ENCODE data around the gene SLC29A3.
A peak's percentile ranks its signal among the peaks of the same experiment; 100 is the strongest.

Gene SLC29A3

DNA sequence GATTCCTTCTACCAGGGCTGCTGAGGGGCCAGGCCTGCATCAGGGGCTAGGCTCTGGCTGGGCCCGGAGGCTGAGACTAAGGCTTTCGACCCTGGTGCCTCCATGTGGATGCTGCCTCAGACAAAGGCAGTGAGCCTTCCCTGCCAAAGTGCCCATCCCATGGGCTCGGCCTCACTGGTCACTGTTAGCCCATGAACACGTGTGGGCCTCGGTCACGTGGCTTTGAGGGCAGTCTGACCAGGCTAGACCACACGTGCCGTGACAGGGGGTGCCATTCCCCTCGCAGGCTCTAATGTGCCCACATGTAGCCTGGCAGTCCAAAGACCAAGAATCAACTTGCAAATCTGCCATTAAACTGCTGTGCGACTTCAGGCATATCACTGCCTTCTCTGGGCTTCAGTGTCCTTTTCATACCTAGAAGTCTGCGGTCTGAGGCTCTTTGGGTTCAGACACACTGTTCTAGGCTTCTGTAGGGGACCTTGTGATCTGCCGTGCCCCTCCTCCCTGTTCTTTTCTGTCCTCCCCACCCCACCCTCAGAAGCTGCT lies 17.6 kb upstream of the SLC29A3 start:
- no peak for DNase-seq

DNA sequence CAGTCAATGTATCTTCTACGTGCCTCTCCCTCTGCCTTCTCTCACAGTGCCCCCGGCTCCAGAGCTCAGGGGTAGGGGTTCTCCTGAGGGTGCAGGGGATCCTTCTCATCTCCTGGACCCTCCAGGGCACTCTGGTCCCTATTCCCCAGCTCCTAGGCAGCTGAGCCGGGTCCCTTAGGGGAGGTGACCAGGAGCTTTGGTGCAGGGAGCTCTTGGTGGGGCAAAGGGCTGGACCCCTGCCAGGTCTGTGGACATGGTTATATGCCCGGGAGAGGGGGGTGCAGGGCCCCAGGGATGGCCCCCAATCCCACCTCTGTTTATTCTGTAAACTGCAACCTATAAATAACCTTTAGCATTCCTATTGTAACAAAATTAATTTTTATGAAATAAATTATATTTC lies 16.6 kb upstream of the SLC29A3 start:
- no peak for DNase-seq

DNA sequence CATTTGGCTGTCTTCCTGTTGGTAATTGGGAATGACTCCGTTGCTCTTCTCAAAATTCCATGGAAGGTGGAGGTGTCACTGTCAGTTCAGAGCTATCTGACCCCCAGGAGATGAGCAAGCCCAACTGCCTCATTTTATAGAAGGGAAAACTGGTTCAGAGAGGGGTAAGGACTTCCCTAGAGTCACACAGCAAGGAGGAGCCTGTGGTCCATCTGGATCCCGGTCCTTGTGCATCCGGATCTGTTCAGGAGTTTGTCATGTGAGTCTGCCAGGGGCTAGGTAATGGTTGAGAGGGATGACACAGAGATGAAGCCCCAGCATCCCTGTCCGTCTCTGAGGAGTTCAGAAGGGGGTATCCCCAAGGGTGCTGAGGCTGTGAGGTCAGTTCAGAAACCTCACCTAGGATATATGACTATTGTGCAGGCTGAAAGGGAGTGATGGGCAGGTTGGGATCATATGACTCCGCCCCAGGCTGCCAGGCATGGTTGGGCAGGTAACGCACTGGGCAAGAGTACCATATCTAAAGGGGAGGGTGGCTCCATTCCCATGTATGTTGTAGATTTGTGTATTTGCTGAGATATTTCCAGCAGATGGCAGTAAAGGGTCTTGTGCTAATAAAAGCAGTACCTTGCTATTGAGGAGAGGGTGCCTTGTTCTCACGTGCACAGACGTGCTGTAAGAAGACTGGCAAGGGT lies 16.0 kb upstream of the SLC29A3 start:
- DNase-seq, result no peak

DNA sequence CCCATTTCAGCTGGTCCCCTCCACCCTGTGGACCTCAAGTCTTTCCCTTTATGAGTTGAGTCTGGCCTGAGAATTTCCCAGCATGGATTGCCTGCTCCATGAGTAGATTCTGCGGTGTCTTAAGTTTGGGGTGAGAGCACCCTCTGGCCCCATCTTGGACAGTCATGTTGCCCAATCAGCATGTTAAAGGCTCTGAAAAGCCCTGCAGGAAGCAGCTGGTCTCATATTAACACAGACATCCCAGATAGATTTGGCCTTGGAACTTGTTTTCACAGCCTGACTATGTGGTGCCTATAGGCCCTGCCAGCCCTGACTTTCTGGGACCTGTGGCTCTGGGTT lies 15.5 kb upstream of the SLC29A3 start:
- DNase-seq, result no peak

DNA sequence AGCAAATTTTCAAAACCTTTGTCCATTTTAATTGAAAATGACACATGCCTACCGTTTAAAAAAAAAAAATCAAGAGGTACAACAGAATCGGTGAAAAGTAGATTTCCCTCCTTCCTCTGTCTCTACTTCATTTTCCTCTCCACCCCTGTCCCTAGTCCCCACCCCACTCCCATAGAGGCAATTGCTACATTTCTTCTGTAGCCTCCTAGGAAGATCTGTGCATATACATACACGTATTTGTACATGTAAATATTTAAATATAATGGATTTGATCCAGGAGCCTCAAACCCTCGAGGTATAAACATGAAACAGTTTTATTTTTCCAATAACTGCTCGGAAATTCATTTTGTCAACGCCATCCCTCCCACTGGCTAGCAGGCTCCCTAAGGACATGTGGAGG lies 14.1 kb upstream of the SLC29A3 start:
- no peak for DNase-seq

DNA sequence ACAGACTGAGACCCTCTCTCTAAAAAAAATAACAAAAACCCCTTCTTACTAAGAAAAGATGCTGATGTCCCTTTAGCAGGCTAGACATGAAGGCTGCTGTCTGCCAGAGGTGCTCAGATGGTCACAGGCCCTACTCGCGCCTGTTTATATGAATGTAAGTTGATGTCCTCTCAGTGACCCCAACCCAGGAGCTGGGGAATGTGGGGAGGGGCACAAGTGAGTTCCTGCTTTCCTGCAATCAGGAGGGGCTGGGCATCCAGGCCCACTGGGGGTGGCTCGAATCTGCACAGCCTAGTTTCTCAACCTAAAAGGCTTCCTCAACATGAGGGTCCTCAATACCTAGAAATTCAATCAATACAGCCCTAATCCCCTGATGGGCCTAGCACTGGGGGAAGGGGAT lies 12.1 kb upstream of the SLC29A3 start:
- no peak for DNase-seq

DNA sequence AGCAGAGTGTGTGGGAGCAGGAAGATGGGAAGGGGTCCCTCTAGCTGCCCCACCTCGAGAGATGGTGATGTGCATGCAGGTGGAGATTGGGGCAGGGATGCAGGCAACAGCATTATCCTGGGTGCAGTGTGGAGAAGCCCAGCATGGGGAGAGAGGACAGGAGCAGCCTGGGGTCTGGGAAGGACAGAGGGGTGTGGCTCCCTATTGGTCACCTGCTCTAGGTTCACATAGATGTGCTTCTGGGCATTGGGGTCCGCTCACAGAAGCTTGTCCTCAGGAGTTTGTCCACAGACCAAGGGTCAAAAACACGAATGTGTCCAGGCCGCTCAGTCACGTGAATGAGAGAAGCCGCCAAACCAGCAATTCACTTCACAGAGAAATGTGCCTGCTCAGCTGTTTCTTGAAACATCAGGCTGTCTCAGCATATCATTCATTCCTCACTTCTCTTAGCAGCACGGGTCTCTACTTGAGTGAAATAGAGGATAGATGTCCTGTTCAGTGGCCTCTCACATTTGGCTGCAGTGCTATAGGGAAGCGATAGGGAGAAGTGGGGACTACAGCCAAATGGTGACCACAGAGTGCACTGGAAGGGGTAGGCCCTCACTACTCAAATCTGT lies 11.5 kb upstream of the SLC29A3 start:
- DNase-seq, result no peak

DNA sequence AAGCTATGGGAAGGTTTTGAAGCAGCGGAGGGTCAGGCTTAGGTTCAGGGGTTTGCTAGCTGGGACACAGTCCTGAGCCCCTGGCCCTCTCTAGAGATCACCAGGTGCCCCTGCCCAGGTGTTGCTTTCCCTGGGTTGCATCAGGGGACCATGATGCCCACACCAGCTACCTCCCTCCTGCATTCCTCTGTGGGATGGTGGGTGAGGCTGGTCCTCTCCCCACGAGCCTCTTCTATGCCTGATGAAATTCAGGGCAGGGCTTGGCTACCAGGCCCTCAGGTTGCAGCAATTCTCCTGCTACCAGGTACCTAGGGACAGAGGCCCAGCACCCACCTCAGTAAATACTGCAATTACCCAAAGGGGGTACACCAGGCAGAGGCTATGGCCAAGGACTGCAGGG lies 10.8 kb upstream of the SLC29A3 start:
- no peak for DNase-seq

DNA sequence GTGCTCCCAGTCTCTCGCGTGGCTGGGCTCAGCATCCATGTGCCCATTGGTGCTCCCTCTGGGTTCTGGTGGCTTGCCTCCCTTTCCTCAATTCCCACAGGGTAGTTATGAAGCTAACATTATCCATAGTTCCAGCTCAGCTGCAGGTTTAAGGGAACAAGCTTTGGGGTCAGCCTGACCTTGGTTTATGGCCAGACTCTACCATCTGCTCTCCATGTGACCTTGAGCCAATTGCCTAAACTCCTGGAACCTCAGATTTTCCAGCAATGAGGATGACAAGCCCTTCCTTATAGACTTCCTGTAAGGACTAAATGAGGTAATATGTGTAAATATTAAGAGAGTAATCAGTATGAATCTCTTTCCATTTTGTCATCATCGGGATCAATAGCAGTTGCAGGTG lies 10.1 kb upstream of the SLC29A3 start:
- DNase-seq, result no peak

DNA sequence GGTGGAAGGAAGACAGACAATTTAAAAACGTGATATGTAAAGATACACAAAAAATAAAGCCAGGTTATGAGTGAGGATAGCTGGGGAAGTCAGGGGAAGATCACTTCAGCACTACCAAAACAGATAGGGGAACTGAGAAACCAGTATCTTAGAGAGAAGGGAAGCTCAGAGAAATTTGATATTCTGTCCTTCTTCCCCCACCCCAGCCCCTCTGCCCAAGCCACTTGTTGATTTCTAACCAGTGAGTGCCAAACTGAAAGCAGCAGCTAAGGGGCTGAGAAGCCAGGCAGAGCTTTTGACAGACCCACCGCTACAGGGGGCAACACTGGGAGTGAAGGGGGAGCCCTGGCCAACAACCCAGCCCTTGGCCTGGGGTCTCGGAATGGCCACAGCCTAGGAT lies 9.1 kb upstream of the SLC29A3 start:
- DNase-seq, result no peak

DNA sequence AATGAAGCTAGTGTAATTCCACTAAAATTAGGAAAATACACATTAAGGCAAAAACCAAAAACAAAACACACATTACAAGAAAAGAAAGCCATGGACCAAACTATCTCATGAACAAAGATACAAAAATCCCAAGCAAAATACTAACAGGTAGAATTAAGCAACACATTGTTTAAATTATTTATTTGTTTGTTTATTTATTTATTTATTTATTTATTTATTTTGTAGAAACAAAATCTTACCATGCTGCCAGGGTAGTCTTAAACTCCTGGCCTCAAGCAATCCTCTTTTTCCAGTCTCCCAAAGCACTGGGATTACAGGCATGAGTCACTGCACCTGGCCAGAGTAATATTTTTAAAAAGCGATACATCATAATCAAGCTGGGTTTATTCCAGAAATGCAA lies 6.8 kb upstream of the SLC29A3 start:
- no peak for DNase-seq

DNA sequence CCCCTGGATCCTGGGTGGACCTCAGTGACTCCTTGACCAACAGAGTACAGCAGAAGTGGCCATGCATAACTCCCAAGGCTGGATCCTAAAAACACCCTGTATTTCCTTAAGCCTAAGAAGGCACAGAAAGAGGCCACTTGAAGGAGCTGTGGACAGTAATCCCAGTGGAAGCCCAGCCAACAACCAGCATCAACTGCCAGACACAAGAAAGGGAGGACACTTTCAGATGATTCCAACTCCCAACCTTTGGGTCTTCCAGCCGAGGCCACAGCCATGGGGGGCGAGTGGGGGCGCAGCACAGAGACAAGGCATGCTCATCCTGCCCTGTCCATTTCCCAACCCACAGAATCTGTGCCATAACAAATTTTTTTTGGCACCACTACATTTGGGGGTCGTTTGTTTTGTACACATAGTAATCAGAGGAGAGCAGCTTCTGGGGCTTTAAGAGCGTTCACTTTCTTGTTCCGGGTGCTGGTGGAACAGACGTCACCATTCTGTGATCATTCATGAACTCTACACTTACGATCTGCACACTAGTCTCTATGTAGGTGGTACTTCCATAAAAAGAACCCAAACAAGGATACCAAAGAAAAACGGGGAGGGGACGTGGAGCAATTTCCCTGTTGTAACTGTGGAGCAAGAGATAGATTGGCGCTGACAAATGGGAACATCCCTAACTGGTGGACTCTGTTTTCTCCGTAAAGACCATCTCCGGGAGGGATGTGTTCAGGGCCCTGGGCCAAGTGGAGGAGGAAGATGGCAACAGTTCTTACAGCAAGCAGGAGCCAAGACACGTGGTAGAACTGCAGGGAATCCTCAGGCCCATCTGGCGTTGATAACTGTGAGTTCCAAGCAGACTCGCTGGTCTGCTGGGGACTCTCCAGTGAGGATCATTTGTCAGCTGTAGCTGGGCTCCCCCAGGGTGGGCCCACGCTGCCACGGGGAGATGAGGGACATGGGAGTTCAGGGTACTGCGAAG lies 6.0 kb upstream of the SLC29A3 start:
- no peak for DNase-seq

DNA sequence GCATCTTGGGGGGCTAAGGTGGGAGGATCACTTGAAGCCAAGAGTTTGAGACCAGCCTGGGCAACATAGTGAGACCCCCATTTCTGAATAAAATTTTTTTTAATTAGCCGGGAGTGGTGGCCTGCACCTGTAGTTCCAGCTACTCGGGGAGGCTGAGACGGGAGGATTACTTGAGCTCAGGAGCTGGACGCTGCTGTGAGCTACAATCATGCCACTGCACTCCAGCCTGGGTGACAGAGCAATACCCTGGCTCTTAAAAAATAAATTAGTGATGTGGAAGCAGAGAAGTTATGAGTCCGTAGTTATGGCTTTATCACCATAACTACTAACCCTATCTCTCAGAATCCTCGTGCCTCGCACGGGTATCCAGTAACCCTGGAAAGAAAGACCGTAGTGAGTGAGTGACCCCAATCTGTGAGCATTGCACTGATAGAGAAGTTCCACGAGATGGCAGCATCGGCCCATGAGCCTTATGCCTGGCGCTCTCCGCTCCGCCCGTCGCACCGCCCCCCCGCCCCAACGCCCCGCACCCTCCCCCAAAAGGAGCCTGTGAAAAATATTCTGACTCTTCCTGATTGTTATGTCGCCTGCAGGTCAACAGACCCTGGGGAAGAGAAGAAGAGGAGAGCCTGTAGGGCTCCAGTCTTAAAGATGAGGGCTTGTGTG lies 4.9 kb upstream of the SLC29A3 start:
- peak; percentile 83 for DNase-seq

DNA sequence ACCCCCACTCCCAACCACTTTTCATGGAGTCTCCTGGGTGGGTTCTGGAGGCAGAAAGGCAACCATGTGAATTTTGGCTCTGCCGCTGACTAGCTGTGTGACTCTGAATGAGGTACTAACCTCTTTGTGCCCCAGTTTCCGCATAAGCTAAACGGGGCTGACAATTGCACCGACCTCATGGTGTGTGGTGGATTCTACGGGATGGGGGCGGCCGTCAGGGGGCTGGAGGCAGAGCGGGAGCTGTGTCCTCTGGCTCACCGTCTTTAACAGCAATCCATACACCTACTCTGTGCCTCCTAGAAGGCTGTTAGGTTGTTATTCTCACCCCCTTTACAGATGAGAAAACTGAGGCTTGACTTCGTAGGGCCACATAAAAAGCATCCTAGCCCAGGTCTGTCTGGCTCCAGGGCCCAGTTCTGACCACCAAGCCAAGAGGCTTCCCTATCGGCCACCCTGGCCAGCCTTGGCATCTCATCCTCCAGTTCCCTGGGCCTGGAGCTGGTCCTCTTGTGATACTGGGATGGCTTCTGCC lies 4.3 kb upstream of the SLC29A3 start:
- DNase-seq, result no peak

DNA sequence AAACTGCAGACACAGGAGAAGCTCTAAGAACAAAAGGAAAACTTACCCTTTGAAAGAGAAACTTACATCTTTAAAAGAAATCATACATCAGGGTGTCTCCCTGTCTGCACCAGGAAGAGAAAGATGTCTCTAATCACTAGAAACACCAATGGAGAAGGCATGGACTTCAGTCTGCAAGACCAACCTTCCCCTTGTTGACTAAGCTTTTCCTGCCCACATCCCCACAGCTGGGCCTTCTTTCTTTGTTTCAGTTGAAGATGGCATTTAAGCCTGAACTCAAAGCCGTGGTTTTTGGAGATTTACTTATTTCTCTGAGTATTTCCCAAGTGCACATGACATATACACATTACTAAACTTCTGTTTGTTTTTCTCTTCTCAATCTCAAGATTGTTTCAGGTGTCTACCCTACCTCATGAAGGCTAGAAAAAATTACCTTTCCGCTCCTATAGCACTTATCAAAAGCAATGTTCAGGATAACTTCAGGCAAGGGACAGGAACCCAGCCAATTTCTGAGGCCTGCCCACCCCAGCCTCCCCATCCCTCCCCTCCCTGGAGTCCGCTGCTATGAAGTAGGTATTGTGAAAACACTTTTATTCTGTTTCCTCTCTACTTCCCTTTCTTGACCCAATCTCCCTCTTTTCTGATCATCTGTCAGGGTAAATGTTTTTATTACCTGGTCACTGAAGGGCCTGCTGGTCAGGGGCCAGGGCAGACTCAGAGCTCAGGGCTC lies 2.8 kb upstream of the SLC29A3 start:
- no peak for DNase-seq

DNA sequence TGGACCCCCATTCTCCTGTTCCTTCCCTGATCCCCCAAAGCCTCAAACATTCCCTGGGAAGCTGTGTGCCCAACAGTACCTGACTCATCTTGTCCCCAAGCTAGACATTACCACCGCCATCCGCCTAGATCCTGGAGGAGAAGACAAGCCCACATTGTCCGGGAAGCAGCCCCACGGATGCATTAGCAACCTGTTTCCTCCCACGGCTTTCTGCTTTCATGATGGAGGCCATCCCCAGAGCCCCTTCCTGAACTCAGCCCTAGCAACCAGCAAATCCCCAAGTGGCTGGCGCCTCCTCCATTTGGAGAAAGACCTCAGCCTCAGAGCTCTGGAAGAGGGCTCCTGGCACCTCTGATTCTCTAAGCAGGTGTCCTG lies 2.3 kb upstream of the SLC29A3 start:
- DNase-seq, result no peak

DNA sequence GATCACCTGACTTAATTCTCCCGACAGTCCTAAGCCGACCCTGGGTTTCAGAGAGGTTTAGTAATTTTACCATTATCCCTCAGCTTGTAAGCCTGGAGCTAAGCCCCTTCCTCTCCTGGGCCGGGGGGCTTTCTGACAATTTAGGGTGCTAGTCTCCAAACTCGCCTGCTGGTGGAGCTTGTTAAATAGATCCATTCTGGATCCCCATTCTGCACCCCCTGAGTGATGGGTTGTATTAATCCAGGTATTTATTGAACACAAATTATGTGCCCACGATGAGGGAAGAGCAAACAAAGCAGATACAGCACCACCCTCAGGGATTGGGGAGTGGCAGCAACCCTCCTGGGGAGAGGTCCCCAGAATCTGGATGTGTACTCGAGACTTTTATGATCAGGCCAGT lies 1.3 kb upstream of the SLC29A3 start:
- DNase-seq, result no peak

DNA sequence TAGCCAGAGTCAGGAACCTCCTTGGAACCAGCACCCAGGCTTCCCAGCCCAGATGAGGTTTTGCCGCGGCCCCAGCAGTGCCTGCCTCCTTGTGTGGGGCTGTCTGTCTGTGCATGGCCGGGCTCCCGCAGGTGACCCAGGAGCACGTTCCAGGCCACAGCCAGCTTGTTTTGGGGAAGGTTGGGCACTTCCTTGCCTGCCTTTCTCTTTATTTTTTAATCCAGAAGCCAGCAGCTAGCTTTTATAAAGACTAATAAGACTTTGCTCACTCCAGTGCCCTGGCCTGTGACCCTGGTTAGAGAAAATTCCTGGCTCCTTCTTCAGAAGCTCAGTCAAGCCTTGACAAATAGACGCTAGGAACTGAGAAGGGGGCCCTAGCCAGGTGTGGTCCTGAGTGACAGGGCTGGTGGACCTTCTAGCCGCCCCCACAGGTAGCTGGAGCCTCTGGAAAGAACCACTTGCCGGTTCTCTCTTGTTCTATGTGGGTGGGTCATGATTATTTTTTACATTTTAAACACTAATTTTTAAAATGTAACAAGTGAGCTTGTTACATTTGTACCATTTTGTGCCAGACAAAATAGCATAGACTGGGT lies 837 bp downstream of the SLC29A3 start:
- no peak for DNase-seq

DNA sequence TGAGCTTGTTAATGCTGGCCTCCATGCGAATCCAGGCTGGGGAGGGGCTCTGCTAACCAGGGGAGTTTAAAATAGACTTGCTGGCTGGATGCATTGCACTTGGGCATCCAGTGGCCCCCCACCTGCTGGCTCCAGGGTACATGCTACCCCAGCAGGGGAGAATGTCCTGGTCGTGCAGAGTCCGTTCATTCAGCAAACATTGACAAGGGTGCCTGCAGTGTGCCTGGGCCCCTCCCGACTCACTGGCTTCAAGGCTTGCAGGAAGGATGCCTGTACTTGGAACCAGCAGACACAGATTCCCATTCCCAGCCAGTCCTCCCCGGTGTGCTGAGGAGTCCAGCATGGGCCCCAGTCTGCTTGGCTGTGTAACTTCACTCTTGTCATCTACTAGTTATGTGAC lies 1.5 kb downstream of the SLC29A3 start:
- DNase-seq, result no peak

DNA sequence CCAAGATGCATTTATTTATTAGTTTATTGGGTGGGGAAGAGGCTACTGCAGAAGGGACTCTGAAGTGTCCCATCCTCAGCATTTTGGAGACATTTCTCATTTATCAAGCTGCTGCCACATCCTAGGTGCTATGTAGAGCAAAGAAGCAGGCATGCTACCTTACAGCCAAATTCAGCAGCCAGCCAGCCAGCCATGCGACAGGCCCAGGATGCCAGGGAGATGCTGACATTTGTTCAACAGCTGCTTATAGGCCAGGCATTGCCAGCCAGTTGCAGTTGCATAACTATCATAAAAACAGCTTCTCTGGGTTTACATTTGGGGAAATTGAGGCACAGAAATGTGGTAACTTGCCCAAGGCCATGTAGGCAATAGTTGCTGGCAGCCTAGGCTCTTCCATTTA lies 2.3 kb downstream of the SLC29A3 start:
- DNase-seq, result no peak

DNA sequence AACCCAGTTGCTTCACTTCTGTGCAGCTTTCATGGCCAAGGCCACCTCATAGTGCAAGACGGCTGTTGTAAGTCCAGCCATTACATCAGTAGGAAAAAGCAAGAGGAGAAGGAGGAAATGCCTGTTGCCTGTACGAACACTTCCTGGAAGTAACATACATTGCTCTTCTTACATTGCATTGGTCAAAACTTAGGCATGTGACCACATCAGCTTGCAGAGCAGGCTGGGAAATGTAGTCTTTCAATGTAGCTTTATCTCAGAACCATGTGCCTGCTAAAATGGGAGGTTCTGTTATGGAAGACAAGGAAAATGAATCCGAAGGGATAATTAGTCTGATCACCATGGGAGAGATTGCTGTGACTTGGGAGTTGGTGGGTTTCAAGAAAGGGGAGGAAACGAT lies 4.3 kb downstream of the SLC29A3 start:
- DNase-seq, result no peak

DNA sequence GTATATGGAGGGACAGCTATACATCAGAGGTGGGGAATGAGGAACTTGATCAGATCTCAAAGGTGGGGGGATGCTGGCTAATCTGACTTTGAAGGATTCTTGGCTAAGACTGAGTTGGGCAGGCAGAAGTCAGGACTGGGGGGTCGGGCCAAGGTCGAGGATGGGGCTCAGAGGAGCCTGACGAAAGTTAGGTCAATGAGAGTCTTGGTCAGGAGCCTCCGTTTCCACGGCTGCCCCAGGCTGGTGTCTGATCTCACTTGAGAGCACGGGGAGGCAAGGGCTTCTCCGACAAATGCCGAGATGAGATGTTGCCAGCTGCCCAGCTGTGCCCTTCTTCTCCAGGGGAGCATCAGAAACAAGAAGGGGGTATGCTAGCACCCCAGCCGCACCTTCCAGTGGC lies 5.7 kb downstream of the SLC29A3 start:
- no peak for DNase-seq
